Endothelial cell (in vitro differentiated cells): Measurements from ENCODE around the gene RCN2. TPM values are rescaled to one million over a fixed set of nuclear protein-coding genes. Genes with fewer than 3 reads are reported as not detected.
A peak's percentile ranks its signal among the peaks of the same experiment; 100 is the strongest.
"Not testable (repeated sequence)": the region's sequence is repeated elsewhere in the genome, so short reads cannot be mapped to it uniquely, and the experiment has no call there.

Experiments
- DNase-seq: peaks from one replicate; pipeline ENCODE4 v3.0.0; 2021; ENCODE audit warnings: low spot score
- H3K27ac Mint-ChIP-seq: one replicate; pipeline ENCODE4 v1.8.0; 2021; ENCODE audit warnings: mixed read lengths, inconsistent platforms; ENCODE audit not compliant: unreplicated experiment
- H3K27me3 Mint-ChIP-seq: one replicate; pipeline ENCODE4 v1.8.0; 2021; ENCODE audit warnings: mild to moderate bottlenecking, moderate library complexity, mixed read lengths, inconsistent platforms; ENCODE audit not compliant: unreplicated experiment
- H3K36me3 Mint-ChIP-seq: one replicate; pipeline ENCODE4 v1.8.0; 2021; ENCODE audit warnings: mild to moderate bottlenecking, low read depth, mixed read lengths, inconsistent platforms; ENCODE audit not compliant: unreplicated experiment
- H3K4me1 Mint-ChIP-seq: one replicate; pipeline ENCODE4 v1.8.0; 2021; ENCODE audit warnings: mild to moderate bottlenecking, mixed read lengths, inconsistent platforms; ENCODE audit not compliant: unreplicated experiment
- H3K4me3 Mint-ChIP-seq: one replicate; pipeline ENCODE4 v1.8.0; 2021; ENCODE audit warnings: mild to moderate bottlenecking, mixed read lengths, inconsistent platforms; ENCODE audit not compliant: unreplicated experiment
- H3K9me3 Mint-ChIP-seq: one replicate; pipeline ENCODE4 v1.8.0; 2021; ENCODE audit warnings: mixed read lengths, inconsistent platforms; ENCODE audit not compliant: unreplicated experiment
- total RNA-seq: library from RNA; stranded (reverse); fragmentation: NEBNext Ultra II Directional; extraction: Animal tissue kit (Norgen Biotek cat#: 25700); gene quantifications from one replicate; pipeline ENCODE4 v1.2.1, GENCODE V29; 2021; ENCODE audit not compliant: unreplicated experiment
- TF ChIP-seq, protein P1 (sequence below): fragments of 200-600 bp; sonication (generic); IDR thresholded peaks from one replicate; pipeline ENCODE4 v1.5.0; 2021; ENCODE audit warnings: antibody characterized with exemption; ENCODE audit not compliant: unreplicated experiment

RCN2 gene
- total RNA-seq, 1 donor from 2014 or later: 76.1 TPM

DNA sequence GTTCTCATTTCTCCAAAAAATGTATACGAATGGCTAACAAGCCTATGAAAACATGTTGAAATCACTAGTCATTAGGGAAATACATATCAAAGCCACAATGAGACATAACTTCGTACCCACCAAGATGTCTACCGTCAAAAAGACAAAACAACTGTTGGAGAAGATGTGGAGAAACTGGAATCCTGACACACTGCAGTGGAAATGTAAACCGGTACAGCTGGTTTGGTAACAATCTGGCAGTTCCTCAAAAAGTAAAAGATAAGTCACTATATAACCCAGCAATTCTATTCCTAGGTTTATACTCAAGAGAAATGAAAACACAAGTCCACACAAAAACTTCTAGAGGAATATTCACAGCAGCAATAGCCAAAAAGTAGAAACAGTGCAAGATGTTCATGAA is 33.4 kb upstream of the RCN2 start:
- Mint-ChIP-seq H3K9me3 (no peaks in the 10 kb centered on the region), H3K4me1 (no peaks in the 10 kb centered on the region), H3K4me3 (no peak overlapping the region), H3K36me3 (peaks cover 6% of the 10 kb centered on the region), H3K27ac (no peak overlapping the region), H3K27me3 (no peaks in the 10 kb centered on the region)
- no peak for DNase-seq
- TF ChIP-seq, protein P1, sequence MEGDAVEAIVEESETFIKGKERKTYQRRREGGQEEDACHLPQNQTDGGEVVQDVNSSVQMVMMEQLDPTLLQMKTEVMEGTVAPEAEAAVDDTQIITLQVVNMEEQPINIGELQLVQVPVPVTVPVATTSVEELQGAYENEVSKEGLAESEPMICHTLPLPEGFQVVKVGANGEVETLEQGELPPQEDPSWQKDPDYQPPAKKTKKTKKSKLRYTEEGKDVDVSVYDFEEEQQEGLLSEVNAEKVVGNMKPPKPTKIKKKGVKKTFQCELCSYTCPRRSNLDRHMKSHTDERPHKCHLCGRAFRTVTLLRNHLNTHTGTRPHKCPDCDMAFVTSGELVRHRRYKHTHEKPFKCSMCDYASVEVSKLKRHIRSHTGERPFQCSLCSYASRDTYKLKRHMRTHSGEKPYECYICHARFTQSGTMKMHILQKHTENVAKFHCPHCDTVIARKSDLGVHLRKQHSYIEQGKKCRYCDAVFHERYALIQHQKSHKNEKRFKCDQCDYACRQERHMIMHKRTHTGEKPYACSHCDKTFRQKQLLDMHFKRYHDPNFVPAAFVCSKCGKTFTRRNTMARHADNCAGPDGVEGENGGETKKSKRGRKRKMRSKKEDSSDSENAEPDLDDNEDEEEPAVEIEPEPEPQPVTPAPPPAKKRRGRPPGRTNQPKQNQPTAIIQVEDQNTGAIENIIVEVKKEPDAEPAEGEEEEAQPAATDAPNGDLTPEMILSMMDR: no peak

DNA sequence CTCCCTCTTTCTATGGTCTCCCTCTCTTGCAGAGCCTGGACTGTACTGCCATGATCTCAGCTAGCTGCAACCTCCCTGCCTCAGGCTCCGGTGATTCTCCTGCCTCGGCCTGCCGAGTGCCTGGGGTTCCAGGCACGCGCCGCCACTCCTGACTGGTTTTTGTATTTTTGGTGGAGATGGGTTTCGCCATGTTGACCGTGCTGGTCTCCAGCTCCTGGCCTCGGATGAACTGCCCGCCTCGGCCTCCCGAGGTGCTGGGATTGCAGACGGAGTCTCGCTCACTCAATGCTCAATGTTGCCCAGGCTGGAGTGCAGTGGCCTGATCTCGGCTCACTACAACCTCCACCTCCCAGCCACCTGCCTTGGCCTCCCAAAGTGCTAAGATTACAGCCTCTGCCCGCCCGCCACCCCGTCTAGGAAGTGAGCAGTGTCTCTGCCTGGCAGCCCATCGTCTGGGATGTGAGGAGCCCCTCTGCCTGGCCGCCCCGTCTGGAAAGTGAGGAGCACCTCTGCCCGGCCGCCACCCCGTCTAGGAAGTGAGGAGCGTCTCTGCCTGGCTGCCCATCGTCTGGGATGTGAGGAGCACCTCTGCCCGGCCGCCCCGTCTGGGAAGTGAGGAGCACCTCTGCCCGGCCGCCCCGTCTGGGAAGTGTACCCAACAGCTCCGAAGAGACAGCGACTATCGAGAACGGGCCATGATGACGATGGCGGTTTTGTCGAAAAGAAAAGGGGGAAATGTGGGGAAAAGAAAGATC is 32.2 kb upstream of the RCN2 start:
- H3K4me3 Mint-ChIP-seq, H3K36me3 Mint-ChIP-seq, H3K27me3 Mint-ChIP-seq, H3K9me3 Mint-ChIP-seq, H3K27ac Mint-ChIP-seq, DNase-seq, H3K4me1 Mint-ChIP-seq: not testable (repeated sequence)

DNA sequence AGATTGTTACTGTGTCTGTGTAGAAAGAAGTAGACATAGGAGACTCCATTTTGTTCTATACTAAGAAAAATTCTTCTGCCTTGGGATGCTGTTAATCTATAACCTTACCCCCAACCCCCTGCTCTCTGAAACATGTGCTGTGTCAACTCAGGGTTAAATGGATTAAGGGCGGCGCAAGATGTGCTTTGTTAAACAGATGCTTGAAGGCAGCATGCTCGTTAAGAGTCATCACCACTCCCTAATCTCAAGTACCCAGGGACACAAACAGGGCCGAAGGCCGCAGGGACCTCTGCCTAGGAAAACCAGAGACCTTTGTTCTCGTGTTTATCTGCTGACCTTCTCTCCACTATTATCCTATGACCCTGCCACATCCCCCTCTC is 31.6 kb upstream of the RCN2 start:
- not testable (repeated sequence) for H3K36me3 Mint-ChIP-seq, H3K4me1 Mint-ChIP-seq

DNA sequence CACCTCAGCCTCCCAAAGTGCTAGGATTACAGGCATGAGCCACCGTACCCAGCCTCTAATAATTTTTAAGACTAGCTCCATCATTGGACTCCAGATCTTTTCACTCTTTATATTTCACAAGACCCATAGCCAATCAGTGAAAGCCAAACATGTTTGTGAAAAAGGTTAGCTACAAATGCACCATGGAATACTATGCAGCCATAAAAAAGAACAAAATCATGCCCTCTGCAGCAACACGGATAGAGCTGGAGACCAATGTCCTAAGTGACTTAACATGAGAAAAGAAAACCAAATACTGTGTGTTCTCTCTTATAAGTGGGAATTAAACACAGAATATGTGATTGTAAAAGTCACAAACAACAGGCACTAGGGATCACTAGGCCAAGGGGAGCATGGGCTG is 29.6 kb upstream of the RCN2 start:
- peaks cover 3% of the 10 kb centered on the region for H3K4me1 Mint-ChIP-seq
- TF ChIP-seq, protein P1: no peak
- H3K36me3 Mint-ChIP-seq: peaks cover 6% of the 10 kb centered on the region
- no peak for DNase-seq
- no peak overlapping the region for H3K27ac Mint-ChIP-seq
- no peak overlapping the region for H3K4me3 Mint-ChIP-seq
- H3K27me3 Mint-ChIP-seq: peaks cover 3% of the 10 kb centered on the region
- no peaks in the 10 kb centered on the region for H3K9me3 Mint-ChIP-seq

More for the DNA sequence above, 31.6 kb upstream of the RCN2 start:
- not testable (repeated sequence) for H3K4me3 Mint-ChIP-seq, H3K9me3 Mint-ChIP-seq, H3K27me3 Mint-ChIP-seq, DNase-seq, H3K27ac Mint-ChIP-seq

DNA sequence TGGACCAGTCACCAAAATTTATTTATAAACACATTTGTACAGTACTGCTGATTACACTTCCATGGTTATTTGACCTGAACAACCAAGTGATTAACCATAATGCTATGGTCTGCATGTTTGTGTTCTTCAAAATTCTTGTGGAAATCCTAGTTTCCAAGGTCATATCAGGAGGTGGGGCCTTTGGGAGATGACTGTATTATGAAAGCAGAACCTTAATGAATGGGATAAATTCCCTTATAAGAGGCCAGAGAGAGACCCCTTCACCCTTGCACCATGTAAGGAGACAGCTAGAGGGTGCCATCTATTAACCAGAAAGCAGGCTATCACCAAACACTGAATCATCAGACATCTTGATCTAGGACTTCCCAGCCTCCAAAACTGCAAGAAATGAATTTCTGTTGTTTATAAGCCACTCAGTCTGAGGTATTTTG is 28.3 kb upstream of the RCN2 start:
- Mint-ChIP-seq H3K27ac (no peak overlapping the region), H3K9me3 (no peaks in the 10 kb centered on the region), H3K36me3 (peaks cover 5% of the 10 kb centered on the region), H3K27me3 (peaks cover 3% of the 10 kb centered on the region), H3K4me3 (no peak overlapping the region), H3K4me1 (peaks cover 3% of the 10 kb centered on the region)
- TF ChIP-seq, protein P1: no peak
- no peak for DNase-seq

DNA sequence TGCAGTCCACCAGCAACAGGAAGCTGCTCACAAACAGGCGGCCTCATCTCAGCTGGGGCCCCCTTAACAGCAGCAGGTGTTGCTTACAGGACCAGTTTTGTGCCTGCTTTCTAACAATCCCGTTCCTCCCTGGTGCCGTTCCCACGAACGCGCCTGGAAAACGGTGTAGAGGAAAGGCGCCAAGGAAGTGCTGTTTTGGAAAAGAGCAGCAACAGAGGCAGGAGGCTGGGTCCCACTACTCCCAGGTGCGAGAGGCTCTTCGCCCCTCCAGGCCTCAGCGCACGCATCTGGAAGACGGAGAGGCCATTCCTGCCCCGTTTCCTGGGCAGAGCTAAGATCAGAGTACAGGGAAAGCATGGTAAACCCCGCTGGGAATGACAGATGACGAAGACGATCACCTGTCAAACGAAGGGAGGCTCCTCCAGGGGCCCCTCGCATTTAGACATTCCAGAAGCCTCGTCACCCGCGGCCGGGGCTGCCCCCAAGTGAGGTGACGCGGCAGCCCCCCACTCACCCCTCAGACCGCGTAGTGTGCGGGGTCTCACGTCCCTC is 27.0 kb upstream of the RCN2 start:
- Mint-ChIP-seq H3K27me3 (peaks cover 3% of the 10 kb centered on the region), H3K4me3 (peak overlapping the region; percentile 90), H3K27ac (no peak overlapping the region), H3K9me3 (no peaks in the 10 kb centered on the region), H3K36me3 (no peaks in the 10 kb centered on the region), H3K4me1 (peaks cover 3% of the 10 kb centered on the region)
- DNase-seq: peak; percentile 17
- TF ChIP-seq, protein P1: no peak
